ENCODE results near the gene SLC15A1.

DNA sequence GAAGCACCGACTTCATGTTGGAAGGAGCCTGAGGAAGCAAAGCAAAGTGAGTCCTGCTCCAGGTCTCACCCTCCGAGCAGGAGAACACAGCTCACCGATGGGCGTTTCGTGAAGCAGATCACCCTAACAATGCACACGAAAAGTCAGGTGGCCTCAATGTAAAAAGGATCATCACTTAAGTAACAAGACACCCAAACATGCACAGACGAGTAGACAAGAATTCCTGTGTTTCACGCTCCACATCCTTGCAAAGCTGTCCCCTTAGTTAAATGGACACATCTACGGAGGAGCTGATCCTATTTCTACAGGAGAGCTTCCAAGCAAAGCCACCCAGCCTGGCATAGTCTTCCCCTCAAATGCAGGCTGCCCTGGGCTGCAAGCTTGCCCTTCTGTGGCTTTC is 66.2 kb downstream of the SLC15A1 start:
- TF ChIP-seq, protein P1, sequence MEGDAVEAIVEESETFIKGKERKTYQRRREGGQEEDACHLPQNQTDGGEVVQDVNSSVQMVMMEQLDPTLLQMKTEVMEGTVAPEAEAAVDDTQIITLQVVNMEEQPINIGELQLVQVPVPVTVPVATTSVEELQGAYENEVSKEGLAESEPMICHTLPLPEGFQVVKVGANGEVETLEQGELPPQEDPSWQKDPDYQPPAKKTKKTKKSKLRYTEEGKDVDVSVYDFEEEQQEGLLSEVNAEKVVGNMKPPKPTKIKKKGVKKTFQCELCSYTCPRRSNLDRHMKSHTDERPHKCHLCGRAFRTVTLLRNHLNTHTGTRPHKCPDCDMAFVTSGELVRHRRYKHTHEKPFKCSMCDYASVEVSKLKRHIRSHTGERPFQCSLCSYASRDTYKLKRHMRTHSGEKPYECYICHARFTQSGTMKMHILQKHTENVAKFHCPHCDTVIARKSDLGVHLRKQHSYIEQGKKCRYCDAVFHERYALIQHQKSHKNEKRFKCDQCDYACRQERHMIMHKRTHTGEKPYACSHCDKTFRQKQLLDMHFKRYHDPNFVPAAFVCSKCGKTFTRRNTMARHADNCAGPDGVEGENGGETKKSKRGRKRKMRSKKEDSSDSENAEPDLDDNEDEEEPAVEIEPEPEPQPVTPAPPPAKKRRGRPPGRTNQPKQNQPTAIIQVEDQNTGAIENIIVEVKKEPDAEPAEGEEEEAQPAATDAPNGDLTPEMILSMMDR (IDR thresholded peaks at IDR 0.05), result no peak
- no peak for TF ChIP-seq POLR2A (IDR thresholded peaks at IDR 0.05)

All from heart left ventricle (tissue), 13 donors.